A549 (cell line): ENCODE results near the gene PRKAG2.

Experiments used
- CHD4 ChIP-seq: fragments of 200-600 bp; sonication (generic); IDR thresholded peaks from 2 replicates; pipeline ENCODE4 v1.6.1; 2016; ENCODE audit warnings: antibody characterized with exemption, mild to moderate bottlenecking, borderline replicate concordance
- CTCF ChIP-seq: fragments of >200 bp; sonication (Bioruptor Twin); formaldehyde crosslinking; IDR thresholded peaks from 3 replicates; pipeline ENCODE4 v1.5.1; 2016
- EP300 ChIP-seq, 2 experiments: fragments of >200 bp; sonication (Bioruptor Twin); formaldehyde crosslinking; IDR thresholded peaks; 2 replicates in 1 of 2; 3 replicates in 1 of 2; pipeline ENCODE4 v1.6.1; 2016 to 2017
- PHF8 ChIP-seq: fragments of 200-600 bp; sonication (generic); IDR thresholded peaks from 2 replicates; pipeline ENCODE4 v1.6.1; 2016; ENCODE audit warnings: low read depth, mild to moderate bottlenecking, antibody characterized with exemption, moderate library complexity, borderline replicate concordance
- POLR2A ChIP-seq: IDR thresholded peaks from 2 replicates; pipeline ENCODE4 v1.6.1; 2012; ENCODE audit warnings: mild to moderate bottlenecking, low read length

GRCh38 chr7:151825721-151826120, 51.2 kb downstream of the PRKAG2 start:
- TF ChIP-seq CTCF (no peak), POLR2A (no peak), PHF8 (no peak), EP300 (IDR thresholded peaks at IDR 0.05) (no peak), CHD4 (no peak)
